Fibroblast of lung (primary cell): Measurements from ENCODE around the gene TGM2. TPM values are rescaled to one million over a fixed set of nuclear protein-coding genes. Genes with fewer than 3 reads are reported as not detected.

Source experiments
- DNase-seq, 2 donors: peaks; one replicate each; pipeline versions ENCODE4 v3.0.0 to v3.0.0-alpha.2; 2010; ENCODE audit warnings: low read depth in 2 of 2
- H2AFZ ChIP-seq: 2 replicates; pipeline ENCODE4 v1.5.1; 2012; ENCODE audit warnings: low read length, control low read depth, inconsistent platforms
- H3K27ac ChIP-seq: 2 replicates; pipeline ENCODE4 v1.5.1; 2011; ENCODE audit warnings: low read length, control low read depth; ENCODE audit not compliant: insufficient read depth
- H3K27me3 ChIP-seq: 2 replicates; pipeline ENCODE4 v1.5.1; 2011; ENCODE audit warnings: mild to moderate bottlenecking, low read length; ENCODE audit not compliant: control insufficient read depth, insufficient read depth
- H3K36me3 ChIP-seq: 2 replicates; pipeline ENCODE4 v1.5.1; 2011; ENCODE audit warnings: low read length; ENCODE audit not compliant: control insufficient read depth, insufficient read depth
- H3K4me1 ChIP-seq: 2 replicates; pipeline ENCODE4 v1.5.1; 2011; ENCODE audit warnings: low read length; ENCODE audit not compliant: control insufficient read depth, insufficient read depth; ENCODE audit errors: extremely low read depth
- H3K4me2 ChIP-seq: 2 replicates; pipeline ENCODE4 v1.5.1; 2011; ENCODE audit warnings: low read length, control low read depth; ENCODE audit not compliant: insufficient read depth; ENCODE audit errors: extremely low read depth
- H3K4me3 ChIP-seq, 4 experiments: fragments of 200-600 bp in 1 of 4; sonication (generic) in 1 of 4; replicated peaks in 1 of 4; 2 replicates each; pipeline ENCODE4 v1.5.1; 2011 to 2016; ENCODE audit warnings: low read length in 4 of 4, low read depth in 3 of 4, mild to moderate bottlenecking in 3 of 4, control low read depth in 2 of 4, inconsistent platforms in 1 of 4, mixed read lengths in 1 of 4; ENCODE audit not compliant: insufficient read depth in 1 of 4; ENCODE audit errors: control extremely low read depth in 1 of 4
- H3K79me2 ChIP-seq: 2 replicates; pipeline ENCODE4 v1.5.1; 2012; ENCODE audit warnings: mild to moderate bottlenecking, low read length, inconsistent platforms; ENCODE audit not compliant: control insufficient read depth, insufficient read depth
- H3K9ac ChIP-seq: 2 replicates; pipeline ENCODE4 v1.5.1; 2011; ENCODE audit warnings: mild to moderate bottlenecking, low read length, control low read depth; ENCODE audit not compliant: insufficient read depth
- H3K9me3 ChIP-seq: 2 replicates; pipeline ENCODE4 v1.5.1; 2012; ENCODE audit warnings: low read depth, low read length; ENCODE audit not compliant: control insufficient read depth, insufficient read depth
- H4K20me1 ChIP-seq: 2 replicates; pipeline ENCODE4 v1.5.1; 2011; ENCODE audit warnings: low read length; ENCODE audit not compliant: control insufficient read depth, insufficient read depth; ENCODE audit errors: extremely low read depth
- CTCF ChIP-seq, 2 donors: IDR thresholded peaks in 1 of 2; conservative IDR thresholded peaks in 1 of 2; 1 replicate in 1 of 2; 2 replicates in 1 of 2; pipeline ENCODE4 v1.5.1; 2011 to 2012; ENCODE audit warnings: low read length in 2 of 2, control low read depth in 1 of 2, inconsistent platforms in 1 of 2, low read depth in 1 of 2, mild to moderate bottlenecking in 1 of 2
- EZH2 ChIP-seq: IDR thresholded peaks from 2 replicates; pipeline ENCODE4 v1.5.1; 2012; ENCODE audit warnings: low read length, control low read depth, mild to moderate bottlenecking; ENCODE audit errors: missing control alignments
- polyA plus RNA-seq, 2 donors: library from polyadenylated mRNA; depleted of rRNA in 1 of 2; stranded (reverse) in 1 of 2; unstranded in 1 of 2; fragments of >200 nt; gene quantifications; 2 replicates each; pipeline ENCODE4 v1.2.1, GENCODE V29; 2011 to 2012; ENCODE audit warnings: missing spikeins in 1 of 2
- total RNA-seq: library from RNA; depleted of rRNA; stranded (reverse); fragments of >200 nt; gene quantifications from 2 replicates; pipeline ENCODE4 v1.2.1, GENCODE V29; 2014

TGM2 gene
- total and polyA plus RNA-seq, 2 donors (not counting 1 experiment from before 2014, with no cell fraction given), result 103 to 238 TPM

GRCh38 chr20:38173237-38174156 is 8.4 kb upstream of the TGM2 start:
- no peak overlapping the region for H3K4me3 ChIP-seq
- H3K27me3 ChIP-seq, result no peaks in the 10 kb centered on the region
- peak; percentile 87 to 95 for DNase-seq
- H4K20me1 ChIP-seq, result no peaks in the 10 kb centered on the region
- H3K9ac ChIP-seq, result no peak overlapping the region
- peak in 1 of 2 donors; percentile 7 for TF ChIP-seq CTCF (conservative IDR thresholded peaks at IDR 0.05 in 1 of 2, IDR thresholded peaks at IDR 0.05 in 1 of 2; ENCODE audit: low read depth in 1 of 2, low read length in 2 of 2)
- no peak for TF ChIP-seq EZH2
- peaks cover 22% of the 10 kb centered on the region for H3K4me1 ChIP-seq
- H3K27ac ChIP-seq, result peak overlapping the region; percentile 19
- H2AFZ ChIP-seq, result no peak overlapping the region
- H3K36me3 ChIP-seq, result no peaks in the 10 kb centered on the region
- H3K4me2 ChIP-seq, result no peak overlapping the region
- H3K9me3 ChIP-seq, result no peaks in the 10 kb centered on the region
- H3K79me2 ChIP-seq, result no peaks in the 10 kb centered on the region

GRCh38 chr20:38172408-38172807 is 7.3 kb upstream of the TGM2 start:
- H2AFZ ChIP-seq, result no peak overlapping the region
- H3K4me1 ChIP-seq, result peaks cover 31% of the 10 kb centered on the region
- peak in 1 of 2 donors; percentile 65 for DNase-seq

More at GRCh38 chr20:38172408-38172807, 7.3 kb upstream of the TGM2 start:
- Histone ChIP-seq H3K4me3 (no peak overlapping the region), H3K4me2 (no peak overlapping the region), H3K27me3 (no peaks in the 10 kb centered on the region), H3K9ac (no peak overlapping the region), H4K20me1 (no peaks in the 10 kb centered on the region), H3K36me3 (no peaks in the 10 kb centered on the region), H3K27ac (no peak overlapping the region), H3K79me2 (no peaks in the 10 kb centered on the region), H3K9me3 (no peaks in the 10 kb centered on the region)
- no peak for TF ChIP-seq EZH2
- TF ChIP-seq CTCF (conservative IDR thresholded peaks at IDR 0.05 in 1 of 2, IDR thresholded peaks at IDR 0.05 in 1 of 2; ENCODE audit: low read depth in 1 of 2, low read length in 2 of 2), result peak; percentile 24 to 26
